Pancreas (tissue), 10 donors: ENCODE measurements around the gene EVI5L. TPM values are rescaled to one million over a fixed set of nuclear protein-coding genes. Genes with fewer than 3 reads are reported as not detected.

Experiments used
- ATAC-seq, 4 donors: fragments of 200-7000 bp; cut with Tn5 transposase; one replicate each; pipeline versions ENCODE4 v1.8.0 to v1.9.1; 2020; ENCODE audit warnings: mild to moderate bottlenecking in 4 of 4, moderate library complexity in 4 of 4
- DNase-seq, 6 donors: peaks; one replicate each; pipeline ENCODE4 v3.0.0-alpha.2; 2020
- FAIRE-seq: peaks from 2 replicates; lab custom pipeline; 2012; peaks lifted over from hg19 to GRCh38; lab: Jason Lieb, UNC
- H3K27ac ChIP-seq, 4 donors: fragments of 200-600 bp; sonication (generic); 1 replicate in 3 of 4; 2 replicates in 1 of 4; pipeline versions ENCODE4 v1.5.0 to v1.8.0; 2020
- H3K27me3 ChIP-seq, 4 donors: fragments of 200-600 bp; one replicate each; pipeline ENCODE4 v1.8.0; 2021
- H3K36me3 ChIP-seq, 3 donors: fragments of 200-600 bp; sonication (generic) in 1 of 3; one replicate each; pipeline versions ENCODE4 v1.5.0 to v1.8.0; 2020 to 2021
- H3K4me1 ChIP-seq, 3 donors: fragments of 200-600 bp; one replicate each; pipeline ENCODE4 v1.8.0; 2021
- H3K4me3 ChIP-seq, 4 donors: fragments of 200-600 bp; sonication (generic) in 2 of 4; one replicate each; pipeline versions ENCODE4 v1.5.0 to v1.8.0; 2020 to 2021
- H3K9me3 ChIP-seq, 4 donors: fragments of 200-600 bp; one replicate each; pipeline ENCODE4 v1.8.0; 2021
- WGBS, 2 donors: extraction: QIAGEN DNeasy Blood & Tissue Kit; methylation state at CpG; one replicate each; pipeline ENCODE4 v1.1.7; 2013; 5-methylcytosine and 5-hydroxymethylcytosine counted together
- intact Hi-C, 3 donors: fragments of 100-400 bp; cut with DNase I; formaldehyde crosslinking; loops; one replicate each; pipeline versions ENCODE4 v1.11.1 to v1.14.2; 2022
- polyA plus RNA-seq, 2 donors: library from polyadenylated mRNA; stranded (reverse); fragments of 200-250 nt; gene quantifications; one replicate each; pipeline ENCODE4 v1.2.3, GENCODE V29; 2013
- total RNA-seq, 6 donors: library from RNA; stranded (reverse); fragmentation: NEBNext Ultra II Directional in 4 of 6; extraction: Animal tissue kit (Norgen Biotek cat#: 25700) in 4 of 6; gene quantifications; one replicate each; pipeline versions ENCODE4 v1.2.1 to v1.2.4, GENCODE V29; 2021 to 2023
- TF ChIP-seq, protein P1 (sequence below), 4 donors: fragments of 200-600 bp; sonication (generic) in 3 of 4; IDR thresholded peaks; one replicate each; pipeline versions ENCODE4 v1.5.0 to v1.8.0; 2021; ENCODE audit warnings: antibody characterized with exemption in 4 of 4
- donor health status: healthy with polysubstance abuse.
- donor health status: DM: no; HTN: no; CAD: no; lungs with moderate emphysema.
- donor health status: DM: no; HTN: no; CAD: no.
- donor health status: control.
- donor health status: control.
- donor health status: Bipolar disorder and iron deficiency.
- donor health status: DM: yes; HTN: yes; CAD: no.
- donor health status: DM: no; HTN: no; CAD: no.
- donor health status: DM: no; HTN: no; CAD: no.
- donor health status: DM: yes; HTN: yes; CAD: no.

The EVI5L gene
- total and polyA plus RNA-seq, 8 donors, result 3.0 to 9.1 (median 4.8) TPM

DNA sequence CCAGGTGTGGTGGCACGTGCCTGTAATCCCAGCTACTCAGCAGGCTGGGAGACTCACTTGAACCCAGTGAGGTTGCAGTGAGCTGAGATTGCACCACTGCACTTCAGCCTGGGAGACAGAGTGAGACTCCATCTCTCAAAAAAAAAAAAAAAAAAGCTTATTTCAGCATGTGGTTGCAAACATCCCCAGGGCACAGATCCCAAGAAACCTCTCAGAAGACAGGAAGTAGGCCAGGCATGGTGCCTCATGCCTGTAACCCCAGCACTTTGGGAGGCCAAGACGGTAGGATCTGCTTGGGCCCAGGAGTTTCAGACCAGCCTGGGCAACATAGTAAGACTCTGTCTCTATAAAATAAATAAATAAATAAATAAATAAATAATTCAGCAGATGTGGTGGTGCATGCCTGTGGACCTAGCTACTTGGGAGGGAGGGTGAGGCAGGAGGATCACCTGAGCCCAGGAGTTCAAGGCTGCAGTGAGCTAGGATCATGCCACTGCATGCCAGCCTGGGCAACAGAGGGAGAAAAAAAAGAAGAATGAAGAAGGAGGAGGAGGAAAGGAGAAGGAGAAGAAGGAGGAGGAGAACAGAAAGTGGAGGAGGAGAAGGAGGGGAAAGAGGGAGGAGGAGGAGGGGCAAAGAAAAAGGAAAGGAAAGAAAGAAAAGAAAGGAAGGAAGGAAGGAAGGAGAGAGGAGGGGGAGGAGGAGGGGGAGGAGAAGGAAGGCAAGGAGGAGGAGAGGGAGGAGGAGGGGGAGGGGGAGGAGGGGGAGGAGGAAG is 54.0 kb downstream of the EVI5L start:
- intact Hi-C loops, result no loop called here
- TF ChIP-seq, protein P1, sequence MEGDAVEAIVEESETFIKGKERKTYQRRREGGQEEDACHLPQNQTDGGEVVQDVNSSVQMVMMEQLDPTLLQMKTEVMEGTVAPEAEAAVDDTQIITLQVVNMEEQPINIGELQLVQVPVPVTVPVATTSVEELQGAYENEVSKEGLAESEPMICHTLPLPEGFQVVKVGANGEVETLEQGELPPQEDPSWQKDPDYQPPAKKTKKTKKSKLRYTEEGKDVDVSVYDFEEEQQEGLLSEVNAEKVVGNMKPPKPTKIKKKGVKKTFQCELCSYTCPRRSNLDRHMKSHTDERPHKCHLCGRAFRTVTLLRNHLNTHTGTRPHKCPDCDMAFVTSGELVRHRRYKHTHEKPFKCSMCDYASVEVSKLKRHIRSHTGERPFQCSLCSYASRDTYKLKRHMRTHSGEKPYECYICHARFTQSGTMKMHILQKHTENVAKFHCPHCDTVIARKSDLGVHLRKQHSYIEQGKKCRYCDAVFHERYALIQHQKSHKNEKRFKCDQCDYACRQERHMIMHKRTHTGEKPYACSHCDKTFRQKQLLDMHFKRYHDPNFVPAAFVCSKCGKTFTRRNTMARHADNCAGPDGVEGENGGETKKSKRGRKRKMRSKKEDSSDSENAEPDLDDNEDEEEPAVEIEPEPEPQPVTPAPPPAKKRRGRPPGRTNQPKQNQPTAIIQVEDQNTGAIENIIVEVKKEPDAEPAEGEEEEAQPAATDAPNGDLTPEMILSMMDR (IDR thresholded peaks at IDR 0.05), result no peak
- 80 to 91% methylated on average over 2 of the region's 2 CpGs for WGBS, 2 donors
- H3K27ac ChIP-seq, result no peak overlapping the region
- H3K4me3 ChIP-seq, result no peak overlapping the region
- H3K9me3 ChIP-seq, result no peaks in the 10 kb centered on the region
- no peak for ATAC-seq
- FAIRE-seq, result no peak
- no peaks in the 10 kb centered on the region for H3K27me3 ChIP-seq
- DNase-seq, result no peak
- no peaks in the 10 kb centered on the region for H3K36me3 ChIP-seq
- H3K4me1 ChIP-seq, result no peaks in the 10 kb centered on the region

DNA sequence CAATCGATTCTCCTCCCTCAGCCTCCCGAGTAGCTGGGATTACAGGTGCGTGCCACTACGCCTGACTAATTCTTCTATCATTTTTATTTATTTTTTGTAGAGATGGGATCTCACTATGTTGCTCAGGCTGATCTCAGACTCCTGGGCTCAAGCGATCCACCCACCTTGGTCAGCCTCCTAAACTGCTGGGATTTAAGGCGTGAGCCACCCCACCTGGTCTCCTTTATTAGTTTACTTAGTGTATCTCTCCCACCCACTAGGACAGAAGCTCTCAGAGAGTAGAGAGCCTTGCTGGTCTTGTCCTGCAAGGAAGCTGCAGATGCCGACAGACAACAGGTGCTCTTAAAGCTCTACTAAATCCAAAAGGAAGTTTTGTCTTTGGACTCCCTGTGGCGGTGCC is 55.8 kb downstream of the EVI5L start:
- DNase-seq, result no peak
- no peak overlapping the region for H3K4me3 ChIP-seq
- TF ChIP-seq, protein P1 (IDR thresholded peaks at IDR 0.05), result no peak
- FAIRE-seq, result no peak
- 85 to 89% methylated on average over 8 of the region's 8 CpGs for WGBS, 2 donors
- no peaks in the 10 kb centered on the region for H3K9me3 ChIP-seq
- no peaks in the 10 kb centered on the region for H3K4me1 ChIP-seq
- no peaks in the 10 kb centered on the region for H3K36me3 ChIP-seq
- H3K27me3 ChIP-seq, result no peaks in the 10 kb centered on the region
- intact Hi-C loops, result no loop called here
- ATAC-seq, result no peak
- no peak overlapping the region for H3K27ac ChIP-seq

DNA sequence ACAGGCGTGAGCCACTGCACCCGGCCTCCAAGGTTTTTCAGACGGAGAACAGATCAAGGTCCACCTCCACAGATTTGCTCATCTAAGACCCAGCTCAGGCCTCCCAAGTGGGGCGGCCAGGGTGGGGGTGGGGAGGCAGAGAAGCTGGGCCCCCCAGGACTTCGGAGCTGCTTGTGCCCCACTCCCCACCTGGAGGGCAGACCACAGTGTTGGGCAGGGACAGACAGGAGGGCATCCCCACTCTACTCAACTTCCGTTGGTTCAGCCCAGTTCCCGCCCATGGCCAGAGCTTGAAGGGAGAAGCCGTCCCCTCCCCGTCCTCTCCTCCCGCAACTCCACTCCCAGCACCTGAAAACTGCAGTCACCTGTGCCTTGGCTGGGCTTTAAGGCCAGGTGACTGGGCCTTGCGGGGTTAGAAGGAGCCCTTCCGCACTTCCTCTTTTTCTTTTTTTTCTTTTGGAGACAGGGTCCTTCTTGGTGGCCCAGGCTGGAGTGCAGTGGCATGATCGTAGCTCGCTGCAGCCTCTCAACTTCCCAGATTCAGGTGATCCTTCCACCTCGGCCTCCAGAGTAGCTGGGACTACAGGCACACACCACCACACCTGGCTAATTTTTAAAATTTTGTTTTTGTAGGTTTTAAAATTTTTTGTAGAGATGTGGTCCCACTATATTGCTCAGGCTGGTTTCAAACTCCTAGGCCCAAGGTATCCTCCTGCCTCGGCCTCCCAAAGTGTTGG is 57.6 kb downstream of the EVI5L start:
- TF ChIP-seq, protein P1 (IDR thresholded peaks at IDR 0.05), result no peak

DNA sequence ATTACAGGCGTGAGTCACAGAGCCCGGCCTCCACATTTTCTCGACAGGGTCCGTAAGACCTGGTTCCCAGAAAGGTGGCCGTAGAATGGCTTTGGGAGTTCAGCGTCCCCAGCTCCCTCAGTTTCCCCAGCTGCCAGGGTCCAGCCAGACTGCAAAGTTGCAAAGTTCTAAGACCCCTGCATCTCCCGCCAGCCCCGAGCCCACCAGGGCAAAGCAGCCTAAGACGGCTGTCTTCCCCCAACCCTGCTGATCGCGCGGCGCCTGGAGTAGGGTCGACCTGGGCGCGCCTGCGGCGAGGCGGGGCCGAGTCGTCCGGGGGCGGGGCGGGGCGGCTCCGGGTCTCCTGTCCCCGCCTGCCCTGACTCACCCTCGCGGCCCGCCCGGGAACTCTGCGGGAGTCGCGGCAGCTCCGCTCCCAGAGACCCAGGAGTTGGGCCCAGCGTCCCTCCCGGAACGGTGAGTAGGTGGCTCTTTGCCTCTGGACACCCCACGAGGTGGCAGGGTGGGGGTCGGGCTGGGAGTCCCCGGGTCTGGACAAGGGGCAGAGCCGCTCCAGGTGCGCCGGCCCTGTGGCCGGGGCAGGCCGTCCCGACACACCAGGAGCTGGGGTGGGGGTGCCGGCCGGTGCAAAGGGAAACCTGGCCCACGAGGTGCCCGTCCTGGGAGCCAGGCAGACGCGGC is 58.3 kb downstream of the EVI5L start, which contains the start of gene LRRC8E:
TSS of gene LRRC8E (plus strand) at position 366 of the 681 bp plus-strand sequence. CDS start 7,094 bp downstream, outside the sequence.
- peak within 1 kb of the TSS; percentile 18 to 75 (median 57) for H3K4me3 ChIP-seq
- H3K27me3 ChIP-seq, result no peaks in the 10 kb centered on the region
- no peaks in the 10 kb centered on the region for H3K4me1 ChIP-seq
- TF ChIP-seq, protein P1 (IDR thresholded peaks at IDR 0.05), result no peak
- no peaks in the 10 kb centered on the region for H3K9me3 ChIP-seq
- H3K36me3 ChIP-seq, result no peaks in the 10 kb centered on the region
- WGBS, 2 donors, result 5 to 7% methylated on average over 37 to 53 of the region's 53 CpGs
- peak within 1 kb of the TSS; percentile 57 to 80 (median 68) for H3K27ac ChIP-seq
- peak; percentile 97 to 99 (median 98) for ATAC-seq
- DNase-seq, result peak; percentile 64 to 91 (median 82)
- intact Hi-C loops, result no loop called here
- no peak for FAIRE-seq

More for the DNA sequence above, 57.6 kb downstream of the EVI5L start:
- Histone ChIP-seq H3K4me3 (peak overlapping the region in 2 of 4 donors; percentile 71 to 75), H3K27me3 (no peaks in the 10 kb centered on the region), H3K4me1 (no peaks in the 10 kb centered on the region), H3K27ac (no peak overlapping the region), H3K9me3 (no peaks in the 10 kb centered on the region), H3K36me3 (no peaks in the 10 kb centered on the region)
- FAIRE-seq (no peak), ATAC-seq (no peak), DNase-seq (peak in 1 of 6 donors; percentile 11)
- intact Hi-C loops, result no loop called here
- WGBS, 2 donors, result 81 to 84% methylated on average over 16 of the region's 16 CpGs
